ENCODE data around the gene ELF1.

- TF ChIP-seq POLR2A (IDR thresholded peaks at IDR 0.05) = no peak
- TF ChIP-seq CTCF (IDR thresholded peaks at IDR 0.05) = peak in 1 of 3 donors; percentile 15
- TF ChIP-seq POLR2AphosphoS5 (IDR thresholded peaks at IDR 0.05) = no peak
Measured at GRCh38 chr13:40974460-40975407, 44.4 kb downstream of the ELF1 start.
